NCI-H1417 treated with DMSO at 0.1 percent for 48 hours (cell line): ENCODE measurements around the gene PPP2R5A.
"Not testable (repeated sequence)": the region's sequence is repeated elsewhere in the genome, so short reads cannot be mapped to it uniquely, and the experiment has no call there.

Source experiments
- DNase-seq: peaks from one replicate; lab custom pipeline; 2025; lab: John Stamatoyannopoulos, UW

The PPP2R5A gene

GRCh38 chr1:212297338-212297737, 12.1 kb downstream of the PPP2R5A start:
- no peak for DNase-seq

GRCh38 chr1:212301580-212301979, 16.4 kb downstream of the PPP2R5A start:
- DNase-seq: no peak

- no peak for DNase-seq
These were observed 17.7 kb downstream of the PPP2R5A start for GRCh38 chr1:212302745-212303383.

GRCh38 chr1:212305342-212305741, 20.1 kb downstream of the PPP2R5A start:
- no peak for DNase-seq

GRCh38 chr1:212305984-212306452, 20.8 kb downstream of the PPP2R5A start:
- not testable (repeated sequence) for DNase-seq

GRCh38 chr1:212309967-212310366, 24.8 kb downstream of the PPP2R5A start:
- no peak for DNase-seq

- DNase-seq: no peak
These were observed 25.2 kb downstream of the PPP2R5A start for GRCh38 chr1:212310383-212310782.

GRCh38 chr1:212311836-212312497, 26.8 kb downstream of the PPP2R5A start:
- DNase-seq: no peak

GRCh38 chr1:212313616-212314015, 28.4 kb downstream of the PPP2R5A start:
- DNase-seq: no peak

- DNase-seq: no peak
These were observed 30.0 kb downstream of the PPP2R5A start for GRCh38 chr1:212315184-212315583.

- DNase-seq: no peak
These were observed 30.7 kb downstream of the PPP2R5A start for GRCh38 chr1:212315907-212316306.

GRCh38 chr1:212317916-212318315, 32.7 kb downstream of the PPP2R5A start:
- DNase-seq: no peak

GRCh38 chr1:212321031-212321430, 35.8 kb downstream of the PPP2R5A start:
- not testable (repeated sequence) for DNase-seq

GRCh38 chr1:212323066-212323465, 37.9 kb downstream of the PPP2R5A start:
- no peak for DNase-seq

GRCh38 chr1:212326541-212326940, 41.3 kb downstream of the PPP2R5A start:
- no peak for DNase-seq

- DNase-seq: no peak
These were observed 43.0 kb downstream of the PPP2R5A start for GRCh38 chr1:212328248-212328647.

GRCh38 chr1:212329105-212329504, 43.9 kb downstream of the PPP2R5A start:
- no peak for DNase-seq

GRCh38 chr1:212341090-212341489, 55.9 kb downstream of the PPP2R5A start:
- no peak for DNase-seq

- no peak for DNase-seq
These were observed 59.7 kb downstream of the PPP2R5A start for GRCh38 chr1:212344905-212345304.

- DNase-seq: no peak
These were observed 61.4 kb downstream of the PPP2R5A start for GRCh38 chr1:212346601-212347000.

- DNase-seq: no peak
These were observed 66.6 kb downstream of the PPP2R5A start for GRCh38 chr1:212351588-212352362.

- no peak for DNase-seq
These were observed 68.0 kb downstream of the PPP2R5A start for GRCh38 chr1:212353181-212353580.

GRCh38 chr1:212354464-212354863, 69.3 kb downstream of the PPP2R5A start:
- no peak for DNase-seq
